Measurements from ENCODE around the gene GSKIP. TPM values are rescaled to one million over a fixed set of nuclear protein-coding genes. Genes with fewer than 3 reads are reported as not detected.

The GSKIP gene
- total RNA-seq, 4 donors from 2014 or later, result 6.7 to 15.1 (median 8.6) TPM

DNA sequence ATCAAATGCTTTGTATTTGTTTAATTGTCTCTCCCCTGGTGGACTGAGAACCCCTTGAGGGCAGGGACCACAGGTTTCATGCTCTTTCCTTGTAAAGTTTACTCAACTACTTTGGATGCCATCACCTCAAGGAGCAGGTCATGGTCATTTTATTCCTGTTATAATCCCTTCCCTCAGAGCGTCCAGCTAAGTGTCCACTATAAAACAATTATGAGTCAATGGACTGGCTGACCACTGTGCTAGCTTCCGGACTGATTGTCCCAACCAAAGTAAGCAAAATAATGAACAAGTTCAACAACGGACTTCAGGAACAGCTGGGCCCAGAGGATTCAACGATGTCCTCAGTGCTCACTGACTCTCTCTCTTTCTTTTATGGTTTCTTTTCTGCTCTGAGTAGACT is 46.8 kb downstream of the GSKIP start:
- Histone ChIP-seq H3K27ac (no peak overlapping the region), H3K4me3 (no peak overlapping the region), H3K9me3 (no peaks in the 10 kb centered on the region), H3K27me3 (no peaks in the 10 kb centered on the region), H3K4me1 (no peaks in the 10 kb centered on the region), H3K36me3 (no peaks in the 10 kb centered on the region)
- TF ChIP-seq, protein P1, sequence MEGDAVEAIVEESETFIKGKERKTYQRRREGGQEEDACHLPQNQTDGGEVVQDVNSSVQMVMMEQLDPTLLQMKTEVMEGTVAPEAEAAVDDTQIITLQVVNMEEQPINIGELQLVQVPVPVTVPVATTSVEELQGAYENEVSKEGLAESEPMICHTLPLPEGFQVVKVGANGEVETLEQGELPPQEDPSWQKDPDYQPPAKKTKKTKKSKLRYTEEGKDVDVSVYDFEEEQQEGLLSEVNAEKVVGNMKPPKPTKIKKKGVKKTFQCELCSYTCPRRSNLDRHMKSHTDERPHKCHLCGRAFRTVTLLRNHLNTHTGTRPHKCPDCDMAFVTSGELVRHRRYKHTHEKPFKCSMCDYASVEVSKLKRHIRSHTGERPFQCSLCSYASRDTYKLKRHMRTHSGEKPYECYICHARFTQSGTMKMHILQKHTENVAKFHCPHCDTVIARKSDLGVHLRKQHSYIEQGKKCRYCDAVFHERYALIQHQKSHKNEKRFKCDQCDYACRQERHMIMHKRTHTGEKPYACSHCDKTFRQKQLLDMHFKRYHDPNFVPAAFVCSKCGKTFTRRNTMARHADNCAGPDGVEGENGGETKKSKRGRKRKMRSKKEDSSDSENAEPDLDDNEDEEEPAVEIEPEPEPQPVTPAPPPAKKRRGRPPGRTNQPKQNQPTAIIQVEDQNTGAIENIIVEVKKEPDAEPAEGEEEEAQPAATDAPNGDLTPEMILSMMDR (IDR thresholded peaks at IDR 0.05 in 4 of 5, conservative IDR thresholded peaks at IDR 0.05 in 1 of 5), result no peak
- no peak for TF ChIP-seq POLR2A (IDR thresholded peaks at IDR 0.05)
- DNase-seq (no peak), ATAC-seq (no peak)
- in situ Hi-C loops (cut with MboI; ENCODE audit: low sequenced_read_pairs in 4 of 4) (loop anchor here in 1 of 4 donors (25.0 kb wide), 2 partner anchors 298 to 848 kb away; no protein-coding TSS in a partner anchor), intact Hi-C loops (cut with DNase I; ENCODE audit: low total_unique reads) (no loop called here)

DNA sequence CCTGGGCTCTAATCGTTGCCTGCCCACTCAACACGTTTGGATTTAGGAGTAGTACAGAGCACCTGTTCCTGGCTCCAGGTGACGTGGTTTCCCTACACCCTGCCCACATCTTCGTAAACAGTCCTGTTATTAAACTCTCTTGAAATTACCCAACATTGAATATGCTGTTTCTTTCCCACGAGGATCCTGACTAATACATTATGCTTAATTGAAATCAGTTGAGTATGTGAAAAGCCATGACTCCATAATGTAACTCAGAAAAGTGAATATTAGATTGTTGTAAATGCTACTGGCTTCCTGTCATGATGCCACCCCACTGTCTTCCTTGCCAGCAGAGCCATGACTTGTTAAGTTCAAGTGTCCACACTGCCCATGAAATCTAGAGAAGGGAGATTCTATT is 50.2 kb downstream of the GSKIP start:
- in situ Hi-C loops (cut with MboI; ENCODE audit: low sequenced_read_pairs in 4 of 4) (loop anchor here in 1 of 4 donors (25.0 kb wide), 2 partner anchors 301 to 851 kb away; no protein-coding TSS in a partner anchor), intact Hi-C loops (cut with DNase I; ENCODE audit: low total_unique reads) (no loop called here)
- Histone ChIP-seq H3K4me1 (no peaks in the 10 kb centered on the region), H3K9me3 (no peaks in the 10 kb centered on the region), H3K27me3 (no peaks in the 10 kb centered on the region), H3K27ac (no peak overlapping the region), H3K4me3 (no peak overlapping the region), H3K36me3 (no peaks in the 10 kb centered on the region)
- TF ChIP-seq POLR2A (IDR thresholded peaks at IDR 0.05), result no peak
- TF ChIP-seq, protein P1 (IDR thresholded peaks at IDR 0.05 in 4 of 5, conservative IDR thresholded peaks at IDR 0.05 in 1 of 5), result no peak
- no peak for DNase-seq
- no peak for ATAC-seq

DNA sequence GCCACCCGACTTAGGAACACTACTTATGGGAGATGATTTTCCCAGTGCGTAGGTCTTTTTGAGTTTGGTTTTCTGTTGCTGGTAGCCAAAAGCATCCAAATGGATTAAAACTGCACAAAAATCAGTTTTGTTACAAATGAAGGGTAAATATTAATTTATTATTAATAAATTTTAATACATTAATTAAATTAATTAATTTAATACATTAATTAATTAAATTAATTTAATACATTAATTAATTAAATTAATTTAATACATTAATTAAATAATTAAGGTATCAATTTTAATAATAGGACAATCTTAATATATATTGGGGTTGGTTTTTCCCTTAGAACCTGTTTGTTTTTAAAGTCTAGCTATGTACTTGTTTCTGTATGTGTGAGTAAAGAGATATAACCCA is 52.2 kb downstream of the GSKIP start:
- Histone ChIP-seq H3K4me3 (no peak overlapping the region), H3K4me1 (no peaks in the 10 kb centered on the region), H3K9me3 (no peaks in the 10 kb centered on the region), H3K27ac (no peak overlapping the region), H3K27me3 (no peaks in the 10 kb centered on the region), H3K36me3 (no peaks in the 10 kb centered on the region)
- intact Hi-C loops (cut with DNase I; ENCODE audit: low total_unique reads) (no loop called here), in situ Hi-C loops (cut with MboI; ENCODE audit: low sequenced_read_pairs in 4 of 4) (loop anchor here in 1 of 4 donors (25.0 kb wide), 2 partner anchors 303 to 853 kb away; no protein-coding TSS in a partner anchor)
- DNase-seq (no peak), ATAC-seq (no peak)
- TF ChIP-seq POLR2A (IDR thresholded peaks at IDR 0.05), result no peak
- TF ChIP-seq, protein P1 (IDR thresholded peaks at IDR 0.05 in 4 of 5, conservative IDR thresholded peaks at IDR 0.05 in 1 of 5), result no peak

DNA sequence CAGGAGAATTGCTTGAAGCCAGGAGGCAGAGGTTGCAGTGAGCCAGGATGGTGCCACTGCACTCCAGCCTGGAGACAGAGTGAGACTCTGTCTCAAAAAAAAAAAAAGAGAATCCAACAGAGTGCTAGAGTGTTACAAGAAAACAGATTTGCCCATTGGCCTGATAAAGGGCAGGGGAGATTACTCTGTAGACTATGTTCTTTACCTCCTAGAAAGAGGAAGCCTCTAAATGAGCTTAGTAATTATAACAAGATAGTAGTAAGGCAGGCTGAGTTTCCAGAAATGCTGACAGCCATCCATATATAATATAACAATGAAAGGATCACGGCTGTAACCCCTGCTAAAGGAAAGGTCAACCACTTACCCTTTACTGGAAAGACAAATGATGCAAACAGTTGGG is 53.0 kb downstream of the GSKIP start:
- Histone ChIP-seq H3K4me1 (no peaks in the 10 kb centered on the region), H3K27me3 (no peaks in the 10 kb centered on the region), H3K36me3 (no peaks in the 10 kb centered on the region), H3K9me3 (no peaks in the 10 kb centered on the region), H3K4me3 (no peak overlapping the region), H3K27ac (no peak overlapping the region)
- intact Hi-C loops (cut with DNase I; ENCODE audit: low total_unique reads), result no loop called here
- ATAC-seq (no peak), DNase-seq (no peak)
- in situ Hi-C loops (cut with MboI; ENCODE audit: low sequenced_read_pairs in 4 of 4), result loop anchor here in 1 of 4 donors (25.0 kb wide), 2 partner anchors 304 to 854 kb away; no protein-coding TSS in a partner anchor
- TF ChIP-seq POLR2A (IDR thresholded peaks at IDR 0.05), result no peak
- TF ChIP-seq, protein P1 (IDR thresholded peaks at IDR 0.05 in 4 of 5, conservative IDR thresholded peaks at IDR 0.05 in 1 of 5), result no peak

DNA sequence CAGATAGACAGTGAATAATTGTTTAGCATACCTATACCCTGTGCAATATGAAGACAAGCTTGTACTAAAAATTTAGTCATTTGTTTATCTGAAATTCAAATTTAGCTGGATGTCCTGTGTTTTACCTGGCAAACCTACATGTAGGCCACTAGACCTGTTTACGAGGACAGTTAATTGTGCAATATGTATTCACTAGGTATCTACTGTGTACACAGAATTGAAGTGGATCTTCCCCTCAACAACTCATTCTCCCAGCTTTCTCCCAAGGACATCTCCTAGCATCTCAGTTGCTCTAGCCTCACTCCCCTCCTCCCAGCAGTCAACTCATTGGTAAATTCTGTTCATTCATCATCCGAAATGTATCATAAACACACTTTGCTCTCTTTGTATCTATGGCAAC is 53.9 kb downstream of the GSKIP start:
- Histone ChIP-seq H3K27ac (no peak overlapping the region), H3K4me1 (no peaks in the 10 kb centered on the region), H3K9me3 (no peaks in the 10 kb centered on the region), H3K27me3 (no peaks in the 10 kb centered on the region), H3K36me3 (no peaks in the 10 kb centered on the region), H3K4me3 (no peak overlapping the region)
- DNase-seq (no peak), ATAC-seq (no peak)
- in situ Hi-C loops (cut with MboI; ENCODE audit: low sequenced_read_pairs in 4 of 4) (loop anchor here in 1 of 4 donors (25.0 kb wide), 2 partner anchors 305 to 855 kb away; no protein-coding TSS in a partner anchor), intact Hi-C loops (cut with DNase I; ENCODE audit: low total_unique reads) (no loop called here)
- TF ChIP-seq, protein P1 (IDR thresholded peaks at IDR 0.05 in 4 of 5, conservative IDR thresholded peaks at IDR 0.05 in 1 of 5), result no peak
- TF ChIP-seq POLR2A (IDR thresholded peaks at IDR 0.05), result no peak

Data from gastrocnemius medialis (tissue), 4 donors.